Smooth muscle cell (in vitro differentiated cells): ENCODE measurements around the gene IL7R. TPM values are rescaled to one million over a fixed set of nuclear protein-coding genes. Genes with fewer than 3 reads are reported as not detected.

Experiments
- DNase-seq: peaks from one replicate; lab custom pipeline; 2025; ENCODE audit not compliant: unreplicated experiment; lab: John Stamatoyannopoulos, UW
- H2AFZ ChIP-seq: fragments of 200-600 bp; sonication (generic); 2 replicates; pipeline ENCODE4 v1.6.0; 2016; ENCODE audit warnings: antibody characterized with exemption, low read depth, mild to moderate bottlenecking
- H3F3A ChIP-seq: fragments of 200-600 bp; sonication (generic); 2 replicates; pipeline ENCODE4 v1.6.0; 2017; ENCODE audit warnings: antibody characterized with exemption, low read depth
- H3K27ac ChIP-seq: fragments of 200-600 bp; sonication (generic); 2 replicates; pipeline ENCODE4 v1.5.1; 2016; ENCODE audit warnings: low read depth, mild to moderate bottlenecking
- H3K27me3 ChIP-seq: fragments of 200-600 bp; sonication (generic); 2 replicates; pipeline ENCODE4 v1.6.1; 2016; ENCODE audit warnings: low read depth, mild to moderate bottlenecking
- H3K36me3 ChIP-seq: fragments of 200-600 bp; sonication (generic); 2 replicates; pipeline ENCODE4 v1.5.1; 2016; ENCODE audit warnings: low read depth
- H3K4me1 ChIP-seq: fragments of 200-600 bp; sonication (generic); 2 replicates; pipeline ENCODE4 v1.5.1; 2016; ENCODE audit warnings: low read depth
- H3K4me2 ChIP-seq: fragments of 200-600 bp; sonication (generic); 2 replicates; pipeline ENCODE4 v1.6.0; 2016; ENCODE audit warnings: mild to moderate bottlenecking
- H3K4me3 ChIP-seq: fragments of 200-600 bp; sonication (generic); 2 replicates; pipeline ENCODE4 v1.5.1; 2016; ENCODE audit warnings: mild to moderate bottlenecking
- H3K79me2 ChIP-seq: fragments of 200-600 bp; sonication (generic); 2 replicates; pipeline ENCODE4 v1.6.0; 2016; ENCODE audit warnings: low read depth, mild to moderate bottlenecking
- H3K9ac ChIP-seq: fragments of 200-600 bp; sonication (generic); 2 replicates; pipeline ENCODE4 v1.6.0; 2016; ENCODE audit warnings: low read depth
- H3K9me3 ChIP-seq: fragments of 200-600 bp; sonication (generic); replicated peaks from 2 replicates; pipeline ENCODE4 v1.5.1; 2016; ENCODE audit warnings: low read depth
- H4K20me1 ChIP-seq: fragments of 200-600 bp; sonication (generic); 2 replicates; pipeline ENCODE4 v1.6.0; 2016; ENCODE audit warnings: low read depth
- CTCF ChIP-seq: fragments of 200-600 bp; sonication (generic); IDR thresholded peaks from 2 replicates; pipeline ENCODE4 v1.5.1; 2017; ENCODE audit warnings: borderline replicate concordance, mild to moderate bottlenecking, antibody characterized with exemption; ENCODE audit not compliant: insufficient read depth, poor library complexity, severe bottlenecking
- WGBS: methylation state at CpG from one replicate; pipeline ENCODE4 v1.1.7; 2016; ENCODE audit warnings: low lambda C conversion rate; 5-methylcytosine and 5-hydroxymethylcytosine counted together
- polyA plus RNA-seq: library from polyadenylated mRNA; unstranded; fragments of >200 nt; fragmentation: Nextera tagmentation; extraction: Ambion mirVana; gene quantifications from 2 replicates; pipeline ENCODE4 v1.2.1, GENCODE V29; 2016
- total RNA-seq: library from RNA; depleted of rRNA; stranded (reverse); fragments of >200 nt; gene quantifications from 2 replicates; pipeline ENCODE4 v1.2.3, GENCODE V29; 2014

IL7R gene
- total and polyA plus RNA-seq, 2 experiments from 2014 or later: 4.4 to 15.9 TPM

GRCh38 chr5:35815089-35815936, 41.4 kb upstream of the IL7R start:
- no peaks in the 10 kb centered on the region for H3K79me2 ChIP-seq
- no peak for DNase-seq
- H3K36me3 ChIP-seq: no peaks in the 10 kb centered on the region
- no peaks in the 10 kb centered on the region for H3K9me3 ChIP-seq
- no peak overlapping the region for H3K9ac ChIP-seq
- no peaks in the 10 kb centered on the region for H3K4me1 ChIP-seq
- H4K20me1 ChIP-seq: no peaks in the 10 kb centered on the region
- WGBS: 81% methylated on average over 10 of the region's 10 CpGs
- no peak overlapping the region for H3K27ac ChIP-seq
- peak; percentile 32 for TF ChIP-seq CTCF
- no peak overlapping the region for H3K4me3 ChIP-seq
- no peak overlapping the region for H2AFZ ChIP-seq
- H3F3A ChIP-seq: no peaks in the 10 kb centered on the region
- H3K27me3 ChIP-seq: no peaks in the 10 kb centered on the region
- no peak overlapping the region for H3K4me2 ChIP-seq

- H3K27me3 ChIP-seq: no peaks in the 10 kb centered on the region
- H3K4me2 ChIP-seq: no peak overlapping the region
- no peaks in the 10 kb centered on the region for H3K4me1 ChIP-seq
- H3F3A ChIP-seq: no peaks in the 10 kb centered on the region
- DNase-seq: no peak
- no peaks in the 10 kb centered on the region for H3K36me3 ChIP-seq
- 68% methylated on average over 4 of the region's 4 CpGs for WGBS
- H3K79me2 ChIP-seq: no peaks in the 10 kb centered on the region
- H3K4me3 ChIP-seq: no peak overlapping the region
- no peak overlapping the region for H3K27ac ChIP-seq
- H4K20me1 ChIP-seq: no peaks in the 10 kb centered on the region
- no peak overlapping the region for H2AFZ ChIP-seq
- H3K9ac ChIP-seq: no peak overlapping the region
- TF ChIP-seq CTCF: no peak
- no peaks in the 10 kb centered on the region for H3K9me3 ChIP-seq
Measured at GRCh38 chr5:35816881-35817521, 39.7 kb upstream of the IL7R start.

- DNase-seq: no peak
- no peaks in the 10 kb centered on the region for H3K27me3 ChIP-seq
- H3K4me2 ChIP-seq: no peak overlapping the region
- no peaks in the 10 kb centered on the region for H3K79me2 ChIP-seq
- H3K4me3 ChIP-seq: no peak overlapping the region
- no peak overlapping the region for H2AFZ ChIP-seq
- H3F3A ChIP-seq: no peaks in the 10 kb centered on the region
- TF ChIP-seq CTCF: no peak
- H3K4me1 ChIP-seq: no peaks in the 10 kb centered on the region
- H3K36me3 ChIP-seq: no peaks in the 10 kb centered on the region
- H3K9ac ChIP-seq: no peak overlapping the region
- no peaks in the 10 kb centered on the region for H3K9me3 ChIP-seq
- H4K20me1 ChIP-seq: no peaks in the 10 kb centered on the region
- H3K27ac ChIP-seq: no peak overlapping the region
- 95% methylated on average over 2 of the region's 2 CpGs for WGBS
Measured at GRCh38 chr5:35819026-35819425, 37.7 kb upstream of the IL7R start.
